HUES64 (cell line): ENCODE results near the gene HLA-DRA.
"Not testable (repeated sequence)": the region's sequence is repeated elsewhere in the genome, so short reads cannot be mapped to it uniquely, and the experiment has no call there.

Experiments used
- H3K27ac ChIP-seq: 2 replicates; pipeline ENCODE4 v1.7.0; 2013; ENCODE audit warnings: low read depth, low read length, inconsistent platforms
- H3K27me3 ChIP-seq: 2 replicates; pipeline ENCODE4 v1.6.1; 2013; ENCODE audit warnings: mild to moderate bottlenecking, low read length; ENCODE audit not compliant: insufficient read depth
- H3K36me3 ChIP-seq: 2 replicates; pipeline ENCODE4 v1.6.1; 2013; ENCODE audit warnings: mild to moderate bottlenecking, low read length; ENCODE audit not compliant: insufficient read depth
- H3K4me1 ChIP-seq: 2 replicates; pipeline ENCODE4 v1.6.1; 2013; ENCODE audit warnings: mild to moderate bottlenecking, low read length, moderate library complexity; ENCODE audit not compliant: insufficient read depth
- H3K4me3 ChIP-seq: 2 replicates; pipeline ENCODE4 v1.5.1; 2013; ENCODE audit warnings: mild to moderate bottlenecking, low read length, moderate library complexity
- H3K9ac ChIP-seq: 2 replicates; pipeline ENCODE4 v1.6.1; 2013; ENCODE audit warnings: mild to moderate bottlenecking, low read depth, low read length
- H3K9me3 ChIP-seq: 2 replicates; pipeline ENCODE4 v1.6.1; 2013; ENCODE audit warnings: low read depth, low read length; ENCODE audit not compliant: insufficient read depth
- WGBS: fragments of 150-250, 120-280 bp; methylation state at CpG from one replicate; pipeline ENCODE4 v1.1.7; 2013; ENCODE audit warnings: missing lambda C conversion rate; 5-methylcytosine and 5-hydroxymethylcytosine counted together

Gene HLA-DRA

DNA sequence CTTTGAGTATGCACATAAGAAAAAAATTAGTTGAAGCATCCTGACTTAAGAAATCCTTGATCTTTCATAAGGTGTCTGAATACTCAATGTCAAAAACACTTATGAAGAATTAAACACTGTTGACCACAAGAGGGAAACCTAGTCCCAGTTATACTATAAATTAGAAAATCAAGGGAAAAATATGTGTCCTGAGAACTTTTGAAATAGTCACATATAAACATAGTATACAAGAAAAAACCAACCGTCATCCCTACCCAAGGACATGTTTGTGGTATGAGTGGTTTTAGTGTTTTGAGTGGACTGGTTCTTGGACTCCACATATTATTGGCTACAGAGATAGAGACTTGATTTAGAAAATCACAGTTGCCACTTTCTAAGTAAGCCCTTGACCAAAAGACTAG is 7.6 kb upstream of the HLA-DRA start:
- Histone ChIP-seq H3K9ac (no peak overlapping the region), H3K27ac (no peak overlapping the region), H3K4me3 (no peak overlapping the region), H3K36me3 (no peaks in the 10 kb centered on the region), H3K4me1 (no peaks in the 10 kb centered on the region), H3K9me3 (no peaks in the 10 kb centered on the region; the same call in 1 of the 2 replicates), H3K27me3 (no peaks in the 10 kb centered on the region)
- no CpG with 5 or more reads among the region's 1 CpG for WGBS

DNA sequence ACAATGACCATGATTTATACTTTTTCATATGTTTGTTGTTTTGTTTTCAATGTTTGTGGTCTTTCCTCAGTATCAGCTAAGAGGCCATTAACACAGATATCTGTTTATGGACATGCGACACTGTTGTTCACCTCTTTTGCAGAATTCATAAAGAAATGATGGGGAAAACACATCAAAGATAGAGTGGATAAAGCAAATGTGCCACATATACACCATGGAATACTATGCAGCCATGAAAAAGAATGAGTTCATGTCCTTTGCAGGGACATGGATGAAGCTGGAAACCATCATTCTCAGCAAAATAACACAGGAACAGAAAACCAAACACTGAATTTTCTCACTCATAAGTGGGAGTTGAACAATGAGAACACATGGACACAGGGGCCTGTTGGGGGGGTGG is 5.7 kb upstream of the HLA-DRA start:
- not testable (repeated sequence) for H3K4me3 ChIP-seq, H3K4me1 ChIP-seq
- WGBS: 100% methylated on average over 1 of the region's 1 CpG

DNA sequence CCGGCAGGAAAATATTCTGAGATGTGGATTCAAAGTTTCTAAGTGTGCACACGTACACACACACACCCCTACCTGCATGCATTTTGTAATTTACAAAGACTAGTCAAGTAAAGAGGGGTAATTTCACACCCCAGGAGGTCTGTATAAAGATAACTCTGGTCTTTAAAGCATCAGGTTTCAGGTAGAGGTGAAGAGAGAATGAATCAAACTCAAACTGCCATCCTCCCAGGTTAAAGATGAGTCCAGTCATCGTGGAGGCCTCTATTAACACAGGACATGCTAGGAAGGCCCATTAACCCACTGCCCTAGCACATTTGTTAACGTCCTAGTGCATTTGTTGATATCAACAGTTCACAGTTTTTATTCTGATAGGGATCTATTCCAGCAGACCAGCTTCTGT is 3.5 kb upstream of the HLA-DRA start:
- Histone ChIP-seq H3K4me1 (peaks cover 3% of the 10 kb centered on the region; the same call in 1 of the 2 replicates), H3K4me3 (no peak overlapping the region), H3K9me3 (peaks cover 5% of the 10 kb centered on the region), H3K27ac (no peak overlapping the region), H3K27me3 (no peaks in the 10 kb centered on the region), H3K9ac (no peak overlapping the region), H3K36me3 (no peaks in the 10 kb centered on the region)
- WGBS: 61% methylated on average over 2 of the region's 4 CpGs

More for the DNA sequence above, 5.7 kb upstream of the HLA-DRA start:
- H3K36me3 ChIP-seq, H3K27me3 ChIP-seq, H3K27ac ChIP-seq, H3K9me3 ChIP-seq, H3K9ac ChIP-seq: not testable (repeated sequence)

DNA sequence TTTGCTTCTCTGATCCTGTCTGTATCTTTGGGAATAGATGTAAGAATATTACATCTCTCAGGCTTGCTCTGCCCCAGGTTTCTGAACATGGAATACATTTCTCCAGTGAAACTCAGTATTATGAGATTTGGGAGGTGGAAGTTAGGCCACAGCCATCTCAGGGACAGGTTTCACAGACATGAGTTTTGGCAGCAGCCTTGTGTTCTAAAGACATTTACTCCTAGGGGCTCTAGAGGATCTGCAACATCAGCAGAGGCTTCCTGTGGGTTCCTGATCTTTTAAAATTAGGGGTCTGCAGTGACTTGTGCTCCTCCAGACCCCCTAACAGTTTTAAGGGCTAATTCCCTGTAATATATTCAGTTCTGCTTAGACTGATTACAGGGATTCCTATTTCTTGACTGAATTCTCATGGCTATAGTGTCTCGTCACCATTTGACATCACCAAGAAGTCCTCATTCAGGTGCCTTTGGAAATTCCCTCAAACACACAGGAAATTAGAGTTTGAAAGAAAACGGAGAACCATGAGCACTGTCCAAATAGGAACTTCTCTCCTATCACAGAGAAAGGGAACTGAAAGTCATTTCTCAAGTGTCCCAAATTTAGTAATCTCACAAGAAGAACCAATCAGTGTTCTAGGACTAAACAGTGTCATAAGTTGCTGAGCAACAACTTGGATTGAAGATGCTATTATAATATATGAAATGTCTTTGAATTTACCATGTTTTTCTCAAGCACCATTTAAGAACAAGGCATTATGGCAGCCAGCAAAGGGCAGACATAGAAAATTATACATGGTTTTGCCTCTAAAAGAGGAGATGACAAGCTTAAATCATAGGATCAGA is 2.5 kb upstream of the HLA-DRA start:
- 77% methylated on average over 2 of the region's 2 CpGs for WGBS
- Histone ChIP-seq H3K4me3 (no peak overlapping the region), H3K4me1 (peaks cover 3% of the 10 kb centered on the region; the same call in 1 of the 2 replicates), H3K27ac (no peak overlapping the region), H3K36me3 (no peaks in the 10 kb centered on the region), H3K9me3 (peaks cover 7% of the 10 kb centered on the region), H3K27me3 (no peaks in the 10 kb centered on the region), H3K9ac (no peak overlapping the region)

DNA sequence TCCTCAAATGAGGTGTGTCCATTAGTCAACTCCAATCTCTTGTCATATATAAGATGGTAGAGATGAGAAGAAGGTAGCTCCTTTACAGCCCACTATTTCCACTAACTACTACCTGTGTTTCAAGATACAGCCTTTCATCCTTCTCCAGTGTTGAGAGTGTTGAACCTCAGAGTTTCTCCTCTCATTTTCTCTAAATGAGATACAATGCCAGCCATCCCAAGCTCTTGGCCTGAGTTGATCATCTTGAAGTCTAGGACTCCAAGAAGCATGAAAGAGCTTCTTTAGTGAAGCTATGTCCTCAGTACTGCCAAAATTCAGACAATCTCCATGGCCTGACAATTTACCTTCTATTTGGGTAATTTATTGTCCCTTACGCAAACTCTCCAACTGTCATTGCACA is 548 bp upstream of the HLA-DRA start:
- Histone ChIP-seq H3K9ac (no peak overlapping the region), H3K9me3 (peaks cover 17% of the 10 kb centered on the region), H3K4me1 (peaks cover 3% of the 10 kb centered on the region; the same call in 1 of the 2 replicates), H3K27me3 (no peaks in the 10 kb centered on the region), H3K36me3 (no peaks in the 10 kb centered on the region), H3K27ac (no peak overlapping the region), H3K4me3 (no peak overlapping the region)
- 100% methylated on average over 1 of the region's 1 CpG for WGBS

DNA sequence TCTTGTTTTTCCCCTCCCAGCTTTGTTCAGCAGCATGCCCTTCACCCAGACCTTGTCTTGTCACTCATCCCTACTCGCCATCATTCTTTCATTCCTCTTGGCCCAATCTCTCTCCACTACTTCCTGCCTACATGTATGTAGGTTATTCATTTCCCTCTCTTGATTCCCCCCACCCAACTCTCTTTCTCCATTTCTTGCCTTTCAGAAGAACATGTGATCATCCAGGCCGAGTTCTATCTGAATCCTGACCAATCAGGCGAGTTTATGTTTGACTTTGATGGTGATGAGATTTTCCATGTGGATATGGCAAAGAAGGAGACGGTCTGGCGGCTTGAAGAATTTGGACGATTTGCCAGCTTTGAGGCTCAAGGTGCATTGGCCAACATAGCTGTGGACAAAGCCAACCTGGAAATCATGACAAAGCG is 2.6 kb downstream of the HLA-DRA start:
- 76% methylated on average over 7 of the region's 7 CpGs for whole genome bisulfite sequencing

DNA sequence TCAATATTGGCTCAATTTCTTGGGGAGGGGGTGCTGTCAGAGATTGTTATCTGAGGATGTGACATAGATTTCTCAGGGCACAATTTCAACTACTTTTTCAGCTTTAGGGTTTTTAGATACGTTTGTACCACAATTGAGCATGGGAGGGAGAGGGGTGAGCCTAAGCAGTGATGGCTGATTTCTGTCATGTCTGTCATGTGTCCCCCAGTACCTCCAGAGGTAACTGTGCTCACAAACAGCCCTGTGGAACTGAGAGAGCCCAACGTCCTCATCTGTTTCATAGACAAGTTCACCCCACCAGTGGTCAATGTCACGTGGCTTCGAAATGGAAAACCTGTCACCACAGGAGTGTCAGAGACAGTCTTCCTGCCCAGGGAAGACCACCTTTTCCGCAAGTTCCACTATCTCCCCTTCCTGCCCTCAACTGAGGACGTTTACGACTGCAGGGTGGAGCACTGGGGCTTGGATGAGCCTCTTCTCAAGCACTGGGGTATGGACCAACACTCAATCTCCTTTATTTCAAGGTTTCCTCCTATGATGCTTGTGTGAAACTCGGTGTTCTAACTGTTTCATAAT is 3.4 kb downstream of the HLA-DRA start:
- WGBS: 82% methylated on average over 8 of the region's 8 CpGs
- Histone ChIP-seq H3K9me3 (peaks cover 35% of the 10 kb centered on the region), H3K27ac (no peak overlapping the region), H3K36me3 (no peaks in the 10 kb centered on the region), H3K4me3 (no peak overlapping the region), H3K4me1 (peaks cover 3% of the 10 kb centered on the region; the same call in 1 of the 2 replicates), H3K27me3 (no peaks in the 10 kb centered on the region), H3K9ac (no peak overlapping the region)

More for the DNA sequence above, 2.6 kb downstream of the HLA-DRA start:
- Histone ChIP-seq H3K27me3 (no peaks in the 10 kb centered on the region), H3K4me1 (peaks cover 3% of the 10 kb centered on the region; the same call in 1 of the 2 replicates), H3K27ac (no peak overlapping the region), H3K36me3 (no peaks in the 10 kb centered on the region), H3K4me3 (no peak overlapping the region), H3K9me3 (peaks cover 29% of the 10 kb centered on the region), H3K9ac (no peak overlapping the region)

DNA sequence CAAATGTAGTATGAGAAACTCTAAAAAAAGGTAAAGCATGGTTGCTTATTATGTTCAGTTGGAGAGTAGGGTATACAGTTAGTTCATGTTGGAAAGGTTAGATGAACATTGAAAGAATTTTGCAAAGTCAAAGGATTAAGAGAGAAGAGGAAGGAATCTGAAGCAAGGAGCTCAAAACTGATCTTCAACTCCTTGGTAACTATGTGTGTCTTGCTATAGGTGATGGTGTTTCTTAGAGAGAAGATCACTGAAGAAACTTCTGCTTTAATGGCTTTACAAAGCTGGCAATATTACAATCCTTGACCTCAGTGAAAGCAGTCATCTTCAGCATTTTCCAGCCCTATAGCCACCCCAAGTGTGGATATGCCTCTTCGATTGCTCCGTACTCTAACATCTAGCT is 4.7 kb downstream of the HLA-DRA start:
- WGBS: 91% methylated on average over 2 of the region's 2 CpGs
- Histone ChIP-seq H3K4me3 (no peak overlapping the region), H3K4me1 (peaks cover 3% of the 10 kb centered on the region; the same call in 1 of the 2 replicates), H3K9me3 (peaks cover 38% of the 10 kb centered on the region), H3K27ac (no peak overlapping the region), H3K27me3 (no peaks in the 10 kb centered on the region), H3K9ac (no peak overlapping the region), H3K36me3 (no peaks in the 10 kb centered on the region)

DNA sequence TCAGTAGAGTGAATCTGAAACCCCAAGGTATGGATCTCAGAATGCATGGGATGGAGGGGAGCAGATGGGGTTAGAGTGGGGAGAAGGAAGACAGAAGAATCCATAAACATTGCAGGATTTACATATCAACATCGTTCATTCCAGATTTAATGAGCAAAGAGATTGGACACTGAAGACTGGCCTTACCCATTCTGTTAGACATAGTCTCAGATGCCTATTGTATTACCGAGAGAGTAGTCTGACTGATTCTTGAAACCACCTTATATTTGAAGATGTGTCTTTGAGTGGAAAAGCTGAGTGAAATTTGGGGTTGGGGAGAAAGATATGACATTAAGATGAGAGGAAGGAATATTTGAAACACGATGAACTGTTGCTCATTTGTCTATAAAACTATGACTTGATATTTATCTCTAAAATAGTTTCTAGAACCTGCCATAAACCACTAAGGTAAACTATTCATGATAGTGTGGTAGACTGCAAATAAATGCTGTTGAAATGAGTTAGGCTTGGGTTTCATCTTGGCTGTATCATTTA is 5.7 kb downstream of the HLA-DRA start:
- Histone ChIP-seq H3K27ac (no peak overlapping the region), H3K9me3 (peaks cover 37% of the 10 kb centered on the region), H3K27me3 (no peaks in the 10 kb centered on the region), H3K36me3 (no peaks in the 10 kb centered on the region), H3K9ac (no peak overlapping the region), H3K4me3 (no peak overlapping the region), H3K4me1 (no peaks in the 10 kb centered on the region)
- WGBS: 82% methylated on average over 2 of the region's 3 CpGs

DNA sequence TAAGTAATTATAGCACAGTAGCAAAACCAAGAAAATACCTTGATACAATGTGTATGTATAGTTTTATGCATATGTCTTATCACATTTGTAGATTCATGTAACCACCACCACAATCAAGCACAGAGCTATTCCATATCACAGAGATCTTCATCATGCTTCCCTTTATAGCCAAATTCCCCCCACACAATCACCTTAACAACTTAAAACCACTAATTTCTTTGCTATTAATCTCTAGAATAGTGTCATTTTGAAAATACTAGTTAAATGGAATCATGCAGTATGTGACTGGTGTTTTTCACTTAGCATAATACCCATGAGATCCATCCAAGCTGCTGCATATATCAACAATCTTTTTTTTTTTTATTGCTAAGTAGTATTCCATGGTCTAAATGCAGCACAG is 8.2 kb downstream of the HLA-DRA start:
- Histone ChIP-seq H3K36me3 (no peaks in the 10 kb centered on the region), H3K4me1 (no peaks in the 10 kb centered on the region), H3K9ac (no peak overlapping the region), H3K4me3 (no peak overlapping the region), H3K27me3 (no peaks in the 10 kb centered on the region), H3K27ac (no peak overlapping the region), H3K9me3 (peaks cover 35% of the 10 kb centered on the region)

DNA sequence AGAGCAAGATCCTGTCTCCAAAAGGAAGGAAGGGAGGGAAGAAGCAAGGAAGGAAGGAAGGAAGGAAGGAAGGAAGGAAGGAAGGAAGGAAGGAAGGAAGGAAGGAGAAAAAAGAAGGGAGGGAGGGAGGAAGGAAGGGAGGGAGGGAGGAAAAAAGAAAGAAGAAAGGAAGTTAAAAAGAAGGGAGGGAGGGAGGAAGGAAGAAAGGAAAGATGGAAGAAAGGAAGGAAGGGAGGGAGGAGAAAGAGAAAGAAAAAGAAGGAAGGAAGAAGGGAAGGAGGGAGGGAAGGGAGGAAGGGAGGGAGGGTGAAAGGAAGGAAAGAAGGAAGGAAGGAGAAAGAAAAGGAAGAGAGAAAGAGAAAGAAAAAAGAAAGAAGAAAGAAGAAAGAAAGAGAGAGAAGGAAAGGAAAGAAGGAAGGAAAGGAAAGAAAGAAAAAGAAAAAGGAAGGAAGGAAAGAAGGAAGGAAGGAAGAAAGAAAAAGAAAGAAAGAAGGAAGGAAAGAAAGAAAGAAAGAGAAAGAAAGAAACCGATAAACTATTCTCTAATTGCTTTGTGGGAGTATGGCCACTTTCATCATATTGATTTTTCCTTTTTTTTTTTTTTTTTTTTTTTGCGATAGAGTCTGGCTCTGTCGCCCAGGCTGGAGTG is 9.5 kb downstream of the HLA-DRA start:
- Histone ChIP-seq H3K36me3 (no peaks in the 10 kb centered on the region), H3K9ac (no peak overlapping the region), H3K27me3 (no peaks in the 10 kb centered on the region), H3K4me1 (no peaks in the 10 kb centered on the region), H3K4me3 (no peak overlapping the region), H3K27ac (no peak overlapping the region), H3K9me3 (peaks cover 44% of the 10 kb centered on the region)
- WGBS: 79% methylated on average over 3 of the region's 3 CpGs
